GDM1 (cell line): ENCODE results near the gene NYNRIN.

Source experiments
- DNase-seq: peaks from one replicate; lab custom pipeline; 2025; lab: John Stamatoyannopoulos, UW

NYNRIN gene

DNA sequence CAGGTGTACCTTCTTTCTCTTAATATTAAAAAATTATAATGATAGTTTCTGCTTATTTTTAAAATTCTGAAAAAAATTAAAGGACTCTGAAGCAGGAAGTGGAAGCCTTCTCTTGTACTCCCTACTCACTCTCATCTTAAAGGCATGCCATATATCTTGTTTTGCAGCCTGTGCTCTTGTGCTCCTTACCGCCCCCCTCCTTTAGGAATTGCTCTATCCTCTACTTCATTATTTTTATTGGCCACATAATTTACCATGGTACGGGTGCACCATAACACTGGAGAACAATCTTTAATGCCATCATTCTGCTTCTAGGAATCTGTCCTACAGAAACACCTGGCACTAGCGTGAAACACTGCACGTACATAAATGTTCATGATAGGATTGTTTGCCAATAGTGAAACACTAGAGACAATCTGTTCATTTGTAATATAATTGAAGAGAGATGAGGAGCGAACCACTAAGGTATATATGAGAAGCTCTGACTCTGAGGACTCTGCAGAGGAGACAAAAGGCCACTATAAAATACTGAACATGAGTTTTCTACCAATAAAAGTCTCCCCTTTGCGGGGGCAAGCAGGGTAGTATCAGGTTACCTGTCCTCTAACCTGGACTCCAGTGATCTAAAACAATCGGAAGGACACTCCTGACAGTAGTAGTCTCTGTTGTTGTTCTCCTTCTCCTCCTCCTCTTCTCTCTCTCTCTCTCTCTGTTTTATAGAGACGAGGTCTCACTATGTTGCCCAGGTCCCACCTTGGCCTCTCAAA is 6.3 kb upstream of the NYNRIN start:
- DNase-seq, result no peak

DNA sequence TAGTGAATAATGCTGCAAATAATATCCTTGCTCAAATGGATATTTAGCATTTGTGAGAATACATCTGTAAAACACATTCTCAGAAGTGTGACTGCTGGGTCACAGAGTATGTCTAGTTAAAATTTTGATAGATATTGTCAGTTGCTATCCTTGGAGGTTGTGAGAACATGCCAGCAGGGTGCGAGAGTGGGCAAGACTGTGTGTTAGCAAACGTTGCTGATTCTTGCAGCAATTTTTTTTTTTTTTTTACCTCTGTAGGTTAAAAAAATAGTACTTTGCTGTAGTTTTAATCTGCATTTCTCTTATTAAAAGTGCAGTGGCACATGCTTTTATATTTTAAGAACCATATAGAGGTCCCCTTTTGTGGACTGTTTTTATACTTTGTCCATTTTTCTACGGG is 4.5 kb upstream of the NYNRIN start:
- peak; percentile 25 for DNase-seq

DNA sequence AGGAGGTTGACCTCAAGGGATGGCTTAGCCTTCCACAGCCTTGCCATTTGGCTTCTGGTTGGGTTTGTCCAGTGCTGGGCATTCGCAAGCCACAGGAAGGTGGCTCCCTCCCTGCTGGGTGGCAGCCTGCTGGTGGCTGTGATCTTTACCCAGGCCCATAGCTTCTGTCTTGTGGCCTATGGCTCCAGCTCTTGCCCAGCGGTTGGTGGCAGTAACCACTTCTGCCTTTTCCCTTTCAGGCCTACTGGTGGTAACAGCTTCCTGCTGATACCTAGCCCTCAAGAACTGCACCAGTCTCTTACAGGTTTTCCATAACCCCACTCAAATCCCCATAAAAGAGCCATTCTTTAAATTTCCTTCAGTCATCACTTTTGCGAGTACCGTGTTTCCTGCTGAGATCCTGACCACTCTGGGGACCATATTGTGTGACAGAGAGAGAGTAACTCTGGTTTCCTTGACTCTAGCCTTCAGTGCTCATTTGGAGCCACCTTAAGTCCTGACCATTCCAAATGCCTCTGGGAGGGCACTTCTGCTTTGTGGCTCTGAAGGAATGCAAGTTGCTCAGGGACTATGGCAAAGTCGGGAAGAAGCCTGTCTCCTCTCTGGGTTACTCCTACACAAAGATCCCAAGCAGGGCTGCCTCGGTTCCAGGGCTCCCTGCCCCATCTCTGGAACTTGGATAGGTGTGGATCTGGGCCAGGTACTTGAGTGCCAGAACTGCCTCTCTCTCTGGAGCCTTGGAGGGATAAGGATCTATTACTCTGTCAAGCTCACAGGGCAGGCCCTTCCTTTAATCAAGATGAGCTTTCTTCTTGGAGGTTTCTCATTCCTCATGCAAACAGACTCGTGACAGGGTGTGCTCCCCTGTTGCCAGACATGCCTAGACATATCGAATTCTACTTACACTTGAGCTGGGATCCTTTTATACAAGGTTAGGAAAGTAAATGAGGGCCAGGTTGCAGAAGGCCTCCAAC is 2.9 kb upstream of the NYNRIN start:
- DNase-seq, result peak; percentile 92

DNA sequence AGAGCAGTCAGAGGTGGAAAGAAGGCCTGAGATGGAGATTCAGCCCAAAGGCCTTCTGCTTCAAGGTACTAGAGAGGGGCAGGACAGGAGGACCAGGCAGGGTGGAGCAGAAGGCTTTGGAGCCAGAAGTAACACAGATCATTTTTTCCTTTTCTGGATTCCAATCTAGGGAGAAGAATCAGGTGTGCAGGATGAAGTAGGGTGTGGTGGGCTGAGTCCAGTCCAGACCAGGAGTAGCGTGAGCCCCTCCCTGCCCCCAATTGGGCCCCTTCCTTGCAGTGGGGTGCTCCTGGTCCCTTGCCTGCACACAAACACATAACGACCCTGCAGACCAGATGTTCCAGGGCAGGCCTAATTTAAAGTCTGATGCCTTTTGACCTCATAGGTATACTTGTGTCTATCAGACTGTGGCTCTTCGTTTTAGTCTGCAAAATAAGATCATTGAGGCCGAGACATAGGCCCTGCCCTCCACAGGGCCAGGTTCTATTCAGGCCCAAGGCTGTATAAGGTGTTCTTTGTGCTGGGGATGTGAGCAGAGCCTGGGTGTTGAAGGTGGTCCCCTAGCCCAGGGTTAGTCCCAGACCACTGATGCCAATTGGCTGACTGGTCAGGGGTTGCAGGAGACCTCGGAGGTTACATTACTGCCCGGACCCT is 1.0 kb upstream of the NYNRIN start:
- DNase-seq, result no peak

DNA sequence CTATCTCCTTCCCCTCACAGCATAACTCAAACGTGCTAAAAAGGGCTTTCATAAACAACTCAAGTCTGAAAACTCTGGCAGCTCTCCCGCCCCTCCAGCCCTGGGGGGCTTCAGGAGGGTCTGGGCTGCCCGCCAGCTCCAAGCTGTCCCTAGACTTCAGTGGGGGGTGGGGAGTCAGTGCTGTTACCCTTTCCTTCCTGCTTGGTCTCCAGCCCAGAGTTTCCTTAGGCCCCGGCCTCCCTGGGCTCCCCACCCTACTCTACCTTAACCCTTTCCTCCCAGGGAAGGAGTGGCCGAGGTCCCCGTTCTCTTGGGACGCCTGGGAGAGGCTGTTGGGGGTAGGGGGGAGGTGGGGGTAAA is 530 bp upstream of the NYNRIN start:
- DNase-seq, result peak; percentile 40

DNA sequence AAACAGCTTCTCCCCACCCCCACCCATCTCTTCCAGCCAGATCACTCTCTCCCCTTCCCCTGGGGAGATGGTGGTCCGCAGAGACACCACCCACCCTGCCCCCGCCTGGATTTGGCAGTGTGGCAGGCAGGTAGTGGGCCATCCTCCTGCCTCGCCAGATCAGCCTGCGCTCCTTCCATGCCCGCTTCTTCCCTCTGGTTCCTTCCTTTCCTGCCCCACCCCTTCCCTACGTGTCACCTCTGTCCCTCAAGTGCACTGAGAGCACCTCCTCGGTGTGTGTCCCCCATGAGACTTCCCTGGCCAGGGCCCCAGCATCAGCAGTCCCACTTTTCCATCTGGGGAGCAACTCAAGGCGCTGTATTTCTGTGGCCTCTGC is 632 bp downstream of the NYNRIN start:
- no peak for DNase-seq

DNA sequence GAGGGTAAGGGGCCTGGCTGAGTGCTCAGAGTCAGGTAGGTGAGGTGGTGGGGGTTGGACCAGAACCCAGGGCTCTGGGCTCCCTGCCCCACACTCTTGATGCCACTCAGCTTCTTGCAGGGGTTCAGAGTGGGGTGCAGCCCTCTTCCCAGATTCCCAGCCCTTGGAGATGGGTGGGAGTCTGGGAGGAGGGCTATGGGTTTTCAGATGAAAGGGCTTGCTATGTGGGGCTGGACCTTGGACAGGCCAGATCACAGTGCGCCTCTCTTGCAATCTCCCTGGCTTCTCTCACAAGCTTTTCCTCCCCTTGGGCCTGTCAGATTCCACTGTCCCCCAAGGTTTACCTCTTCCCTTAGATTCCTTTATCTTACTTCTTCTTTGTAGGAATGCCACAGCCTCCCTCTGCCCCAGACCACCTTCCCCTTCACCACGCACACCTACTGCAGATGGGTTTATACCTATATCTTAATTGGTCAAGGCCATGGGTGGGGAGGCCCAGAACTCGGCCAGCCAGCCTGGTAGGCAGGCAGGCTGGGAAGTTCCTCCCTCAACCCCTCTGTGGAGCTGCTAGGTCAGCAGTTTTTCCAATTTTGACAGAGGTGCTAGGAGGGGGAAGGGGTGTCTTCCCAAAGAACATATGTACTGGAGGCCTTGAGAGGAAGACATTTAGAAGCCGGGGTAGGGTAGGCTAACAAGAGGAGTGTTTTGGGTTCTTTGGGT is 1.4 kb downstream of the NYNRIN start:
- DNase-seq, result no peak

DNA sequence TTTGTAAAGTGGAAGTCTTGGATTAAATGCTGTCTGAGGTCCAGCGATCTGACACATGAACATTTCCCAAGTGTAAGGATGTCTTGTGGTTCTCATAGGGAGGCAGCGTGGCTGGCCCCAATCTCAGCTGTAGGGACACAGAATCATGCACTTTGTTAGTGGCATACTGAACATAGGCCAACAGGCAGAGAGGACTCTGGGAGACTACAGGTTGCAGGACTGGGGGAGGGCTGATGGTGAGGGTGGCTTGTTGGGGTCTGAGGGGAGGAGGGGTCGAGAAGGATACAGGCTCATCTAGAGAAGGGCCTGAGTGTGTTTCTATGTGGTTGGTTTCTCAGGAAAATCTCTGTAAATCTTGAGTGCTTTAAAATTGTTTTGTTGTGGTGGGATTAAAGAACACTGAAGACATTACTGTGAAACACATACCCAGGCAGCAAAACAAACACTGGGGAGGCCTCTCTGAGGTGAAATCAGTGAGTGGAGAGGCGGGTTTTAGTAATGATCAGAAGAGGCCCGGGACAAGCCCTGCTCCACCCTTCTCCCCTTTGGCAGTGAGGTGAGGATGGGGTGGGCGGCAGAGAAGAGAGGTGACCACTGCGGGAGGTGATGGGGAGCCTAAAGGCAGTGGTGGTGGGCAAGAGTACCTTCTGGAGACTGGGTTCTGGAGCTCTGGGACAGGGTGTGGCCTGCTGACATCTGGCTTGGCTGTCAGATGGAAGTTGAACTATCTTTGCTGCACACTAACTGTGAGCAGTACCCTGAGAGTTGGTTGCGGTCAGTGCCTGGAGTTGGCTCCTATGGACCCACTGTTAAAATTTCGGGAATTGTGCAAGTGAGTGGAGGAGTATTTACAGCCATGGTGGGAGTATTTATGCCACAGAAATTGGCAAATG is 3.3 kb downstream of the NYNRIN start:
- no peak for DNase-seq

DNA sequence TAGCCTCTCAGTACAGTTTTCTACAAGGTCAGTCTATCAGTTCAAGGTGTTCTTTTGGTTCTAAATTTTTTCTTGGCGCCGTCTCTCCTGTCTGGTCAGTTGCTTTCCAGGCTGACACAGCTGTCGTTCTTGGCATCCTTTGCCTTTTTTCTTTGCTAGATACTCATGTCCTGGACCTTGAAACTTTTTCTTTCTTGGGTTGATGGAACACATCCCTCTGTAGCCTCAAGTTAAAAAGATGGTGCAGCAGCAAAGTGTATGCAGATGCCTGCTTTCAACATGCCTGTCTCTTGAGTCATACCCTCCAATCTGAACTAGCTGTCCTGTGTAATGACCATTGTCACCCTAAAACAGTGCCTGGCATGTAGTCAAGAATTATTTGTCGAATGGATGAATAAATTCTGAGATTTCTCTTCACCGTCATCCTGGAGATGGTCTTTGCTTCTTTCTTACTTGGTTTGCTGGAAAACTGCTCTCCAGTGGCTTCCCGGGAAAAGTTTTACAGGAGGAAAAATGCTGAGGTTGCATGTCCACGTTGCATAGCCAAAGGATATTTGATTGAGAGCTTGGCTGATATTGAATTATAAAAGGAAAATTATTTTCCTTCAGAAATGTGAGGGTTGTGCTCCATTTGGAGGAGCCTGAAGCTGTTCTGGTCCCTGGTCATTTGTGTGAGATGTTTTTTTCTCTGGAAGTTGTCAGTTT is 4.6 kb downstream of the NYNRIN start:
- no peak for DNase-seq

DNA sequence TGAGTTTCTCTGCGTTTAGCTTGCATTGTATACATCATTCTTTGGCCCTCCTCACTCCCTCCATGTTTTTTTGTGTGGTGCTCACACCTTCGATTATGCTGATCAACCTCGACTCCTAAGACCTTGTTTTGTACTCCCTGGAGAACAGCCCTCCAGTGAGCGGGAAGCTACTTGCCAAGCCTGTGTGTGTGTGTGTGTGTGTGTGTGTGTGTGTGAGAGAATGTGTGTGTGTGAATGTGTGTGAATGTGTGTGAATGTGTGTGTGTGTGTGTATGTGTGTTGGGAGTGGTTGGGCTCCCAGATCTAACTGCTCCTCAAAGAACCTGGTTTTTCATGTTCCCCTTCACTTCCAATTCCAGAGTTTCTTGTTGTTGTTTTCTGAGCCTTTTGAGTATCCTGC is 6.0 kb downstream of the NYNRIN start:
- DNase-seq, result no peak

DNA sequence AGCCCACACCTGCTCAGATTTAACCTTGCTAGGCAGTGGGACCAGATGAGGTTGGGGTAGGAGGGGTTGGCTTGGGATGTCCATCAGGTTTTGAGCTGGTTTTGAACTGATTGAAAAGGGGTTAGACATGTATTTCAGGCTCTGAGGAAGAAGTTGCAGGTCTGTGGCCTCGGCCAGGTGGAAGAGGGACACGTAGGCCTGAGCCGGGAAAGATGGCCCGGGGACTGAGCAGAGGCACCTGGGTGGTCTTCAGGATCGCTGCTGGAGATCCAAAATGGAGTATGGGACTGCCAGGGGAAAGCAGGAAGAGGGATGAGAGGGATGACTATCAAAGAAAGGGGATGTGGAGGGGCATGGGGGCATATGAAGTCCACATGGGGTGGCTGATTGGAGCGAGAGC is 7.6 kb downstream of the NYNRIN start:
- DNase-seq, result no peak

DNA sequence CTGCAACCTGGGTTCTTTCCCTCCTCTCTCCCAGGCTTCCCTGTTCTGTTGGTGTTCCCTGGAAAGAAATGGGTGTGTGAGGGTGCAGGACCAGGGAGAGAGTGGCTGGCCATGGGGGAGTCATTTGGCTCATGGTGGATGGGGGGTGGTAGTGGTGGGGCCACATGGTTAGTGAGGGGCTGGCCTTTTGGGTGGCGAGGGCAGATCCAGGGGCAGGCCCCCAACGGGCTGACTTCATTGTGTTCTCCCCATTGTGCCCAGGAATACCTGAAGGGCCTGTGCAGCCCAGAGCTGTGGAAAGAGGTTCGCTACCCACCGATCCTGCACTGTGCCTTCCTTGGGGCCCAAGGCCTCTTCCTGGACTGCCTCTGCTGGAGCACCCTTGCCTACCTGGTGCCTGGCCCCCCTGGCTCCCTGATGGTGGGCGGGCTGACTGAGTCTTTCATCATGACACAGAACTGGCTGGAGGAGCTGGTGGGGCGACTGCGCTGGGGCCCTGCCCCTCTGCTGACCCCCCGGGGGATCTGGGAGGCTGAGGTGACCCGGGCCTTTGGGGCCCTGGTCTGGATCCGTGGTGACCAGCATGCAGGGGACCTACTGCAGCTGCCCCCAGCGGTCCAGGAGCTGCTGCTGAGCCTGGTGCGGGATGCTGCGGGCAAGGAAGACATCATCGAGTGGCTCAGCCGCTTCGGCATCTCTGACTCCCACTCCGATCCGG is 9.0 kb downstream of the NYNRIN start:
- no peak for DNase-seq

DNA sequence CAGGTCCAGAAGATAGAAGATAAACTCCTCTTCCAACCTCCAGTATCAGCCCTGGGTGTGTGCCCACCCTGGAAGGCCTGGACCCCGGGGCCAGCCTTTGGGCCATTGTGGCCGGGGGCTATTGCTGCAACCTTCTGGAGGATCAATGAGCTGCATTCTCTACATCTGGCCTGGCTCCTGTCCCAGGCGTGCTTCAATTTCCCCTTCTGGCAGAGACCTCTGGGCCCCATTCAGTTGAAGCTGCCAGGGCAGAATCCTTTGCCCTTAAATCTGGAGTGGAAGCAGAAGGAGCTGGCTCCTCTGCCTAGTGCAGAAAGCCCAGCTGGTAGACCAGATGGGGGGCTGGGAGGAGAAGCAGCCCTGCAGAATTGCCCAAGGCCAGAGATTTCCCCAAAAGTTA is 10.0 kb downstream of the NYNRIN start:
- DNase-seq, result no peak

DNA sequence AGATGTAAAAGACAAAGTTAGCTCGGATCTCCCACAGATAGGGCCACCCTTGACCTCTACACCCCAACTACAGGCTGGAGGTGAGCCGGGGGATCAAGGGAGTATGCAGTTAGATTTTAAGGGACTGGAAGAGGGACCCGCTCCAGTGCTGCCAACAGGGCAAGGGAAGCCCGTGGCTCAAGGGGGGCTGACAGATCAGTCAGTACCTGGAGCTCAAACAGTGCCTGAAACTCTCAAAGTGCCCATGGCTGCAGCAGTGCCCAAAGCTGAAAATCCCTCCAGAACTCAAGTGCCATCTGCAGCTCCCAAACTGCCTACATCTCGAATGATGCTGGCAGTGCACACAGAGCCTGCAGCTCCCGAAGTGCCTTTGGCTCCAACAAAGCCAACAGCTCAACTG is 10.4 kb downstream of the NYNRIN start:
- DNase-seq, result no peak

DNA sequence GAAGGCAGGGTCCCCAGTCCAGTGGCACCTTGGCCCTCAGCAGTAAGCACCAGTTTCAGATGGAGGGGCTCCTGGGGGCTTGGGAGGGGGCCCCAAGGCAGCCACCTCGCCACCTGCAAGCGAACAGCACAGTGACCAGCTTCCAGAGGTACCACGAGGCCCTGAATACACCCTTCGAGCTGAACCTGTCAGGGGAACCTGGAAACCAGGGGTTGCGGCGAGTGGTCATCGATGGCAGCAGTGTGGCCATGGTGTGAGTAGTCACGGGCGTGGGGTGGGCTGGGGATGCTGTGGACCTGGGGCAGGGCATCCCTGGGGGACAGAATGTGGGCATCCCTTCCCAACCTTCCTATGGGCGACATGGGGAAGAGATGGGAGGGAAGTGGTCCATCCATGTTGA is 11.2 kb downstream of the NYNRIN start:
- no peak for DNase-seq

DNA sequence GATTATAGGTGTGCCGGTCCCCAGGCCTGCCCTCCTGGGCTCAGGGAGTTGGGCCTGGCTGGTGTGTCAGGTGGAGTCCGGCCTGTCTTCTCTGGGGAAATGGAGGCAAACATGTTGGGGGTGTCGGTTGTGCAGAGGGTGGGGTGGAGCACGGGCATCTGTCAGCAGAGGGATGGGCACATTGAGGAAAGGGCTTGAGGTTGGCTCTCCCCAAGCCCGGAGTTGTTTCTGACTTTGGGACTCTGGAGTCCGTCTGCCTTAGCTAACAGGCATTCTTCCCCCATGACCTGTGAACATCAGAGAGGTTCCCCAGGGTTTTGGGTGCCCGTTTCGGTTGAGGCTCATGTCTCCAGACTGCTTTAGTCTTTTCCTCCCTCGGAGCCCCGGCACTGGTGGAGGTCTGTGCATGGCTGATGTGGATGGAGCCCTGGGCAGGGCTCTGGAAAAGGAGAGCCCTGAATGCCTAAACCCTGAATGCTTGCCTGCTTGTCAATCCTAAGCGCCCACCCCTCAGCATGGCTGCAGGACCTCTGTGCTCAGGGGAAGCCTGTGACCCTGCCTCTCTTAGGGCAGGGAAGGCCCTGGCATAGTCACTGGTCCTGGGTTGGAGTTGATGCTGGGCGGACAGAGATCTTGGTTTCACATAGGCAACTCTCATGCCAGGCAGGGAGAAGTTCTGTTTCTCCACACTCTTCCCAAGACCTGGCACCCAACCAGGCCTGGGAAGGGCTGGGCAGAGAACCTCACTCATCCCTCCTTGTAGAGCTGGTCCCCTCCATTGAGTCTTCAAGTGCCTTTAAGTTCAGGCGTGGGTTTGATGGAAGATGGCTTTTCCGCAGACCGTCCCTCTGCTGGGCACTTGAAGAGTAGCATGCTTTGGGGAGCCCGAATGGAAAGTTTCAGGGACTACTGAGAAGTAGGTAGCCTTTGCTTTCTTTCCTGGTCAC is 12.9 kb downstream of the NYNRIN start:
- peak; percentile 54 for DNase-seq

DNA sequence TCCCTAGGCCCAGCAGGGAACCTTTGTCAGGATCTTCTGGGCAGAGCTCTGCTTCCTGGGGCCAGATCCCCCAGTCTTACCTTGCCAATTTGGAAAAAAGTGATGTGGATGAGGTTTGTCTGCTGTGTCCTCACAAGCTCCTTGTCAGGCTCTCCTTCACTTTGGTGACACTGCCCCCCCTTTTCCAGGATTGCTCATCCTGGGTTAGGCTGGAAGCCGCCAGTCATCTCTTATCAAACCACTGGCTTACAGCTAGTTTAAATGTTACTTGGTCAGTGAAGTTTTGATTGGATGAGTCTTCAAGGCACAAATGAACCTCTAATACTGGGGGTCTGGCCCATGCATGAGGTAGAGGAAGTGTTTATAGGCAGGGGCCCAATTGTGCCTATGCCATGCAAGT is 15.3 kb downstream of the NYNRIN start:
- DNase-seq, result no peak

DNA sequence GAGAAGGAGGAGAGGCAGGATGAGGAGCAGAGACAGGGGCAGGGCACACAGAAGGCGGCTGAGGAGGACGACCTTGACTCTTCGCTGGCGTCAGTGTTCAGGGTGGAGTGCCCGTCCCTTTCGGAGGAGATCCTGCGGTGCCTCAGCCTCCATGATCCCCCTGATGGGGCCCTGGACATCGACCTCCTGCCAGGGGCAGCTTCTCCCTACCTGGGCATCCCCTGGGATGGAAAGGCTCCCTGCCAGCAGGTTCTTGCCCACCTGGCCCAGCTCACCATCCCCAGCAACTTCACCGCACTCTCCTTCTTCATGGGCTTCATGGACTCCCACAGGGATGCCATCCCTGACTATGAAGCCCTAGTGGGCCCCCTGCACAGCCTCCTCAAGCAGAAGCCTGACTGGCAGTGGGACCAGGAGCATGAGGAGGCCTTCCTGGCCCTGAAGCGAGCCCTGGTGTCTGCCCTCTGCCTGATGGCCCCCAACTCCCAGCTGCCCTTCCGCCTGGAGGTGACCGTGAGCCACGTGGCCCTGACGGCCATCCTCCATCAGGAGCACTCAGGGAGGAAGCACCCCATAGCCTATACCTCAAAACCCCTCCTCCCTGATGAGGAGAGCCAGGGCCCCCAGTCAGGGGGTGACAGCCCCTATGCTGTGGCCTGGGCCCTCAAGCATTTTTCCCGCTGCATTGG is 16.1 kb downstream of the NYNRIN start:
- no peak for DNase-seq
